Epithelial cell of prostate (primary cell): ENCODE data around the gene SLC5A11.

Experiments used
- DNase-seq: peaks from one replicate; pipeline ENCODE4 v3.0.0-alpha.2; 2011; ENCODE audit warnings: low read depth, low spot score
- H3K27ac ChIP-seq: fragments of 450-650 bp; 2 replicates; pipeline ENCODE4 v1.5.1; 2017; ENCODE audit warnings: mild to moderate bottlenecking

The SLC5A11 gene

GRCh38 chr16:24908716-24909115 is 63.0 kb downstream of the SLC5A11 start:
- no peak for DNase-seq
- H3K27ac ChIP-seq = no peak overlapping the region

- DNase-seq = no peak
- H3K27ac ChIP-seq = no peak overlapping the region
These were observed 64.1 kb downstream of the SLC5A11 start for GRCh38 chr16:24909856-24910255.

GRCh38 chr16:24915019-24915418 is 69.3 kb downstream of the SLC5A11 start:
- DNase-seq = no peak

GRCh38 chr16:24915576-24915975 is 69.8 kb downstream of the SLC5A11 start:
- no peak for DNase-seq

More at GRCh38 chr16:24915019-24915418, 69.3 kb downstream of the SLC5A11 start:
- H3K27ac ChIP-seq = no peak overlapping the region

GRCh38 chr16:24917236-24917635 is 71.5 kb downstream of the SLC5A11 start:
- no peak for DNase-seq

More at GRCh38 chr16:24915576-24915975, 69.8 kb downstream of the SLC5A11 start:
- H3K27ac ChIP-seq = no peak overlapping the region

GRCh38 chr16:24917891-24918290 is 72.1 kb downstream of the SLC5A11 start:
- H3K27ac ChIP-seq = no peak overlapping the region
- no peak for DNase-seq

More at GRCh38 chr16:24917236-24917635, 71.5 kb downstream of the SLC5A11 start:
- H3K27ac ChIP-seq = no peak overlapping the region

- no peak overlapping the region for H3K27ac ChIP-seq
- DNase-seq = no peak
These were observed 72.9 kb downstream of the SLC5A11 start for GRCh38 chr16:24918641-24919040.

GRCh38 chr16:24919536-24919935 is 73.8 kb downstream of the SLC5A11 start:
- no peak overlapping the region for H3K27ac ChIP-seq
- DNase-seq = no peak

- no peak for DNase-seq
- no peak overlapping the region for H3K27ac ChIP-seq
These were observed 74.8 kb downstream of the SLC5A11 start for GRCh38 chr16:24920568-24920967.

- no peak for DNase-seq
These were observed 75.5 kb downstream of the SLC5A11 start for GRCh38 chr16:24921229-24921628.

GRCh38 chr16:24925163-24925562 is 79.4 kb downstream of the SLC5A11 start:
- no peak overlapping the region for H3K27ac ChIP-seq
- no peak for DNase-seq

More at GRCh38 chr16:24921229-24921628, 75.5 kb downstream of the SLC5A11 start:
- H3K27ac ChIP-seq = no peak overlapping the region

GRCh38 chr16:24929409-24929808 is 83.6 kb downstream of the SLC5A11 start:
- H3K27ac ChIP-seq = no peak overlapping the region
- no peak for DNase-seq

- no peak overlapping the region for H3K27ac ChIP-seq
- no peak for DNase-seq
These were observed 84.7 kb downstream of the SLC5A11 start for GRCh38 chr16:24930440-24930839.

GRCh38 chr16:24931091-24931490 is 85.3 kb downstream of the SLC5A11 start:
- no peak for DNase-seq
- no peak overlapping the region for H3K27ac ChIP-seq

GRCh38 chr16:24935336-24935735 is 89.6 kb downstream of the SLC5A11 start:
- H3K27ac ChIP-seq = no peak overlapping the region
- DNase-seq = no peak

GRCh38 chr16:24936151-24936550 is 90.4 kb downstream of the SLC5A11 start:
- no peak overlapping the region for H3K27ac ChIP-seq
- DNase-seq = no peak

GRCh38 chr16:24939224-24939623 is 93.5 kb downstream of the SLC5A11 start:
- DNase-seq = no peak
- no peak overlapping the region for H3K27ac ChIP-seq

- DNase-seq = no peak
- no peak overlapping the region for H3K27ac ChIP-seq
These were observed 94.0 kb downstream of the SLC5A11 start for GRCh38 chr16:24939738-24940137.

- DNase-seq = no peak
- H3K27ac ChIP-seq = no peak overlapping the region
These were observed 97.7 kb downstream of the SLC5A11 start for GRCh38 chr16:24943471-24943870.

- H3K27ac ChIP-seq = no peak overlapping the region
- no peak for DNase-seq
These were observed 98.4 kb downstream of the SLC5A11 start for GRCh38 chr16:24944206-24944605.

- DNase-seq = no peak
- no peak overlapping the region for H3K27ac ChIP-seq
These were observed 100.4 kb downstream of the SLC5A11 start for GRCh38 chr16:24946155-24946554.

- H3K27ac ChIP-seq = no peak overlapping the region
- no peak for DNase-seq
These were observed 104.5 kb downstream of the SLC5A11 start for GRCh38 chr16:24950275-24950674.

- H3K27ac ChIP-seq = no peak overlapping the region
- DNase-seq = no peak
These were observed 107.5 kb downstream of the SLC5A11 start for GRCh38 chr16:24953306-24953705.
